Metanephros (tissue), 2 donors: ENCODE measurements around the gene RAB5A. TPM values are rescaled to one million over a fixed set of nuclear protein-coding genes. Genes with fewer than 3 reads are reported as not detected.

Experiments used
- small RNA-seq: library from RNA; depleted of rRNA; stranded (forward); fragments of <200 nt; gene quantifications from one replicate; pipeline ENCODE3, GENCODE V24; 2014; ENCODE audit warnings: low replicate concordance
- total RNA-seq: library from RNA; depleted of rRNA; stranded (reverse); fragments of >200 nt; gene quantifications from one replicate; pipeline ENCODE4 v1.2.3, GENCODE V29; 2014

RAB5A gene, protein sequence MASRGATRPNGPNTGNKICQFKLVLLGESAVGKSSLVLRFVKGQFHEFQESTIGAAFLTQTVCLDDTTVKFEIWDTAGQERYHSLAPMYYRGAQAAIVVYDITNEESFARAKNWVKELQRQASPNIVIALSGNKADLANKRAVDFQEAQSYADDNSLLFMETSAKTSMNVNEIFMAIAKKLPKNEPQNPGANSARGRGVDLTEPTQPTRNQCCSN
- 72.7 TPM for total RNA-seq

DNA sequence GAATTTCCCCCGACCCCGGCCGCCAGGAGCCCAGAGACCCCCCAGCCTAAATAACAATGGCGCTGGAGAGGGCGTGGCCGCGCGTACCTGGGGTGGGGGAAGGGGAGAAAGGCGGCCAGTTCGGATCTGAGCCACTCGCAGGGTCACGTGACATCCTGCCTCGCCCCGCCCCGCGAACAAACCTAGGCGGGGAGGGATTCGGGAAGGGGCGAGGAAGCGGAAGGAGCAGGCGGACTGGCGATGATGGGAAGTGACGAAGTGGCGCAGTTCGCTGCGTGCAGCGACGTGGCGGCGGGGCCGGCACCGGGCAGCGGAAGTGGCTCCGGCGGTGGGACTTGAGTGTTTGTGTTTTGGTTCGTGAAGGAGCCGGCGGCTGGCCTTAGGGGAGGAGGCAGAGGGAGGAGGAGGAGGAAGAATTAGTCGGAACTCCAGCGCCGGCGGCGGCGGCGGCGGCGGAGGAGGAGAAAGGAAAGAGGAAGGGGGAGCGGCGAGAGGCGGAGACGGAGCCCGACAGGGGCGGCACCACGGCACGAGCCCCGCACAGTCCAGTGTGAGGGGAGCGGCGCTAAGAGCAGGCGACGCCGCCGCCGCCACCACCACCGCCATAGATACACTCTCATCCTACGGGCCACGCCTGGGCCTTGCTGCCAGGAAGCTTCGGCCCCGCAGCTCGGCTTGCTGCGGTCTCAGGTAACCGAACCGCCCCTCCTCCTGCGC is at the start of gene RAB5A:
RAB5A (plus strand) TSS at position 266 of the 717 bp plus-strand sequence. CDS start 3,802 bp downstream, outside the sequence.

DNA sequence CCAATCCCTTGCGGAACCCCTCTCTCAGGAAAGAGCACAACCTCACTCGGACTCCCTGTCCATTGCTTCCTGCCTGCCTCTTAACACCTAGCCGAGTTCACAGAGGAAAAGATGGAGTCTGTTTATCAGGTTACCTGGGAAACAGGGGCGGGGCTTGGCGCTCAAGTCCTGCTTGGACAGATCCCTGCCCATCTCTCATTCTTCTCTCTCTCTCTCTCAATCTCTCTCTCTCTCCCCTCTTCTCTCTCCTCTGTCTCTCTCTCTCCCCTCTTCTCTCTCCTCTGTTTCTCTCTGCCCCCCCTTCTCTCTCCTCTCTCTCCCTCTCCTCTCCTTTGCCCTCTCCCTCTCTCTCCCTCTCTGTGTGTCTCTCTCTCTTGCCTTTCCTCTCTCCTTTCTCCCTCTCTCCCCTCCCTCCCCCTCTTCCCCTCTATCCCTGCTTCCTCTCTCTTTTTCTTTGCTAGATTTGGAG is 12.8 kb upstream of the RAB5A start, which contains the start of gene EFHB:
EFHB (minus strand) TSS at position 120 of the 469 bp plus-strand sequence. CDS start 199 bp downstream, outside the sequence.

DNA sequence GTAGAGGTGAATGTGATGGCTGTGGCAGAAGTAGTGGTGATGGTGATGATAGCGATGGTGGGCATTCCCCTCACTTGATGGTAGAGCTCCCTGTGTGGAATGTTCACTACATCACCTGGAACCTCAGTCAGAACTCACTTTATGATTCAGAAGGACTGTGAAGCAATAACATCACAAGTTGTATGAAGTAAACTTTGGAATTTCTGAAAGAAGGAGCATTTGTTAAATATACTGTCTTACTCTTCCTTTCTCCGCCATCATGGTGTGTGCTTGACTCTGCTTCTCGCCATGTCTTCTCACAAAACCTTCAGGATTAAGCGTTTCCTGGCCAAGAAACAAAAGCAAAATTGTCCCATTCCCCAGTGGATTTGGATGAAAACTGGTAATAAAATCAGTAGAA is 65.3 kb downstream of the RAB5A start, which contains the start of gene PP2D1:
PP2D1 (minus strand) TSS at position 101 of the 400 bp plus-strand sequence. CDS start 192 bp downstream, outside the sequence.

Small RNA genes within 50 kb of the gene (small RNA-seq; reads per million reads assigned to genes)
- gene RNU4-85P: not detected
- gene RPL39P18: not detected

Other genes with a start within 250 kb of the RAB5A start
- 1.5 TPM for gene EFHB, start 12.9 kb upstream of the RAB5A start, total RNA-seq
- gene PP2D1, start 65.2 kb downstream of the RAB5A start, total RNA-seq: not detected
- 17.3 TPM for gene KAT2B, start 93.3 kb downstream of the RAB5A start, total RNA-seq
- gene SGO1, start 239.1 kb downstream of the RAB5A start, total RNA-seq: 4.0 TPM